H1 (cell line): Measurements from ENCODE around the gene FMC1. TPM values are rescaled to one million over a fixed set of nuclear protein-coding genes. Genes with fewer than 3 reads are reported as not detected.

Source experiments
- CTCF ChIA-PET: fragments of 300-600 bp; sonication (Branson Sonifier 250); formaldehyde crosslinking; loops from one replicate; lab custom pipeline; 2021; ENCODE audit not compliant: partially characterized antibody; lab: Charles Lee
- POLR2A ChIA-PET: fragments of 300-600 bp; sonication (Branson Sonifier 250); formaldehyde crosslinking; loops from one replicate; lab custom pipeline; 2021; ENCODE audit warnings: inconsistent platforms; ENCODE audit not compliant: partially characterized antibody; lab: Charles Lee
- DNase-seq, 2 experiments: peaks; one replicate each; pipeline versions ENCODE4 v3.0.0 to v3.0.0-alpha.2; 2010 to 2022; ENCODE audit warnings: low spot score in 2 of 2, low read depth in 1 of 2, mixed read lengths in 1 of 2
- FAIRE-seq: peaks from 2 replicates; lab custom pipeline; 2011; peaks lifted over from hg19 to GRCh38; lab: Jason Lieb, UNC
- H2AFZ ChIP-seq: 2 replicates; pipeline ENCODE4 v1.8.1; 2012; ENCODE audit warnings: low read length, inconsistent platforms
- H2AK5ac ChIP-seq: 2 replicates; pipeline ENCODE4 v1.6.1; 2013; ENCODE audit warnings: low read depth, low read length
- H2BK120ac ChIP-seq: replicated peaks from 2 replicates; pipeline ENCODE3; 2013; ENCODE audit warnings: low read depth, low read length, inconsistent platforms
- H2BK12ac ChIP-seq: 2 replicates; pipeline ENCODE4 v1.6.1; 2013; ENCODE audit warnings: low read depth, low read length
- H2BK15ac ChIP-seq: 2 replicates; pipeline ENCODE4 v1.6.1; 2013; ENCODE audit warnings: low read length
- H2BK20ac ChIP-seq: 2 replicates; pipeline ENCODE4 v1.6.1; 2013; ENCODE audit warnings: low read length
- H2BK5ac ChIP-seq: 2 replicates; pipeline ENCODE4 v1.6.1; 2013; ENCODE audit warnings: low read depth, low read length
- H3K14ac ChIP-seq: 2 replicates; pipeline ENCODE4 v1.6.1; 2013; ENCODE audit warnings: inconsistent platforms; ENCODE audit not compliant: insufficient read length
- H3K18ac ChIP-seq: 2 replicates; pipeline ENCODE4 v1.6.1; 2013; ENCODE audit warnings: low read length; ENCODE audit errors: extremely low read depth
- H3K23ac ChIP-seq: 2 replicates; pipeline ENCODE4 v1.6.1; 2013; ENCODE audit warnings: inconsistent platforms; ENCODE audit not compliant: insufficient read length
- H3K23me2 ChIP-seq: 2 replicates; pipeline ENCODE4 v1.6.1; 2013; ENCODE audit warnings: low read depth, low read length
- H3K27ac ChIP-seq: 2 replicates; pipeline ENCODE4 v1.6.1; 2011; ENCODE audit warnings: low read depth, low read length, inconsistent platforms
- H3K27me3 ChIP-seq, 4 experiments: replicated peaks in 1 of 4; 1 replicate in 1 of 4; 2 replicates in 3 of 4; pipeline versions ENCODE4 v1.6.1 to v1.8.1; 2011 to 2013; ENCODE audit warnings: low read length in 3 of 4, mild to moderate bottlenecking in 3 of 4, inconsistent platforms in 2 of 4, mixed read lengths in 2 of 4, moderate library complexity in 1 of 4; ENCODE audit not compliant: control insufficient read depth in 3 of 4, insufficient read depth in 3 of 4; ENCODE audit errors: extremely low read depth in 1 of 4
- H3K36me3 ChIP-seq, 4 experiments: 2 replicates each; pipeline versions ENCODE4 v1.6.1 to v1.8.1; 2011 to 2013; ENCODE audit warnings: mild to moderate bottlenecking in 4 of 4, low read length in 3 of 4, moderate library complexity in 2 of 4, control low read depth in 1 of 4, inconsistent platforms in 1 of 4; ENCODE audit not compliant: insufficient read depth in 4 of 4, control insufficient read depth in 2 of 4
- H3K4ac ChIP-seq: replicated peaks from 2 replicates; pipeline ENCODE3; 2013; ENCODE audit warnings: low read length, low read depth, mixed read lengths, inconsistent platforms; ENCODE audit not compliant: insufficient read length
- H3K4me1 ChIP-seq, 4 experiments: replicated peaks in 1 of 4; 1 replicate in 1 of 4; 2 replicates in 3 of 4; pipeline versions ENCODE4 v1.6.1 to v1.8.1; 2011 to 2013; ENCODE audit warnings: low read length in 3 of 4, inconsistent platforms in 2 of 4, mixed read lengths in 1 of 4; ENCODE audit not compliant: insufficient read depth in 4 of 4, control insufficient read depth in 3 of 4
- H3K4me2 ChIP-seq, 2 experiments: 2 replicates each; pipeline versions ENCODE4 v1.6.1 to v1.8.1; 2011 to 2013; ENCODE audit warnings: low read depth in 2 of 2, low read length in 2 of 2, control low read depth in 1 of 2, inconsistent platforms in 1 of 2, mild to moderate bottlenecking in 1 of 2; ENCODE audit not compliant: insufficient read depth in 1 of 2
- H3K4me3 ChIP-seq, 4 experiments: fragments of 200-600, 300-600 bp in 1 of 4; sonication (generic), shearing (Covaris generic), sonication (Bioruptor Twin) in 1 of 4; 2 replicates each; pipeline versions ENCODE4 v1.5.1 to v1.8.1; 2011 to 2016; ENCODE audit warnings: low read length in 4 of 4, low read depth in 3 of 4, control low read depth in 2 of 4, inconsistent platforms in 2 of 4, mild to moderate bottlenecking in 2 of 4, mixed read lengths in 1 of 4, moderate library complexity in 1 of 4; ENCODE audit not compliant: insufficient read depth in 2 of 4; ENCODE audit errors: extremely low read depth in 1 of 4
- H3K56ac ChIP-seq: replicated peaks from 2 replicates; pipeline ENCODE3; 2013; ENCODE audit warnings: low read depth, mild to moderate bottlenecking, mixed read lengths, low read length, inconsistent platforms; ENCODE audit not compliant: insufficient read length
- H3K79me1 ChIP-seq: 2 replicates; pipeline ENCODE4 v1.6.1; 2013; ENCODE audit warnings: low read depth, low read length, control low read depth
- H3K79me2 ChIP-seq, 2 experiments: 2 replicates each; pipeline versions ENCODE4 v1.6.1 to v1.8.1; 2012 to 2013; ENCODE audit warnings: low read length in 2 of 2, mild to moderate bottlenecking in 2 of 2, inconsistent platforms in 1 of 2; ENCODE audit not compliant: insufficient read depth in 2 of 2, control insufficient read depth in 1 of 2
- H3K9ac ChIP-seq, 4 experiments: replicated peaks in 1 of 4; 1 replicate in 1 of 4; 2 replicates in 3 of 4; pipeline versions ENCODE4 v1.6.1 to v1.8.1; 2011 to 2013; ENCODE audit warnings: low read depth in 3 of 4, low read length in 3 of 4, control low read depth in 2 of 4, mild to moderate bottlenecking in 2 of 4, moderate library complexity in 2 of 4, inconsistent platforms in 1 of 4; ENCODE audit errors: extremely low read depth in 1 of 4
- H3K9me3 ChIP-seq, 2 experiments: 2 replicates each; pipeline versions ENCODE4 v1.6.1 to v1.8.1; 2012 to 2013; ENCODE audit warnings: mild to moderate bottlenecking in 2 of 2, moderate library complexity in 2 of 2, control low read depth in 1 of 2, inconsistent platforms in 1 of 2, low read depth in 1 of 2, low read length in 1 of 2, mixed read lengths in 1 of 2; ENCODE audit not compliant: insufficient read depth in 2 of 2
- H4K20me1 ChIP-seq, 2 experiments: replicated peaks in 1 of 2; 2 replicates each; pipeline versions ENCODE3 to v1.8.1; 2011 to 2013; ENCODE audit warnings: inconsistent platforms in 2 of 2, low read length in 2 of 2, mild to moderate bottlenecking in 1 of 2; ENCODE audit not compliant: insufficient read depth in 2 of 2, control insufficient read depth in 1 of 2
- H4K5ac ChIP-seq: 2 replicates; pipeline ENCODE4 v1.6.1; 2013; ENCODE audit warnings: low read length, low read depth, mixed read lengths, inconsistent platforms; ENCODE audit not compliant: insufficient read length
- H4K8ac ChIP-seq: 2 replicates; pipeline ENCODE4 v1.8.0; 2013; ENCODE audit warnings: mild to moderate bottlenecking, moderate library complexity, low read length, inconsistent platforms; ENCODE audit not compliant: insufficient read depth; ENCODE audit errors: extremely low read depth
- H4K91ac ChIP-seq: replicated peaks from 2 replicates; pipeline ENCODE3; 2013; ENCODE audit warnings: low read length, mixed read lengths, inconsistent platforms; ENCODE audit not compliant: insufficient read length
- ATF3 ChIP-seq: IDR thresholded peaks from 2 replicates; pipeline ENCODE4 v1.6.1; 2011; ENCODE audit warnings: low read depth, mild to moderate bottlenecking, low read length; ENCODE audit not compliant: insufficient read depth
- CBX5 ChIP-seq: fragments of 300-800, 300-1000 bp; sonication (generic); IDR thresholded peaks from 2 replicates; pipeline ENCODE4 v1.7.1; 2016; ENCODE audit warnings: antibody characterized with exemption, low read length, low read depth
- CBX8 ChIP-seq: fragments of 300-800, 300-1000 bp; sonication (generic); IDR thresholded peaks from 2 replicates; pipeline ENCODE4 v1.7.1; 2016; ENCODE audit warnings: low read depth, low read length, borderline replicate concordance
- HDAC6 ChIP-seq: IDR thresholded peaks from one replicate; pipeline ENCODE4 v1.7.1; 2012; ENCODE audit warnings: low read depth, mild to moderate bottlenecking, inconsistent platforms, low read length, moderate library complexity
- JUN ChIP-seq: IDR thresholded peaks from 2 replicates; pipeline ENCODE4 v1.6.1; 2011; ENCODE audit warnings: low read depth, mild to moderate bottlenecking, improper control_type of control experiment, low read length
- JUND ChIP-seq: IDR thresholded peaks from 2 replicates; pipeline ENCODE4 v1.6.1; 2011; ENCODE audit warnings: mild to moderate bottlenecking, improper control_type of control experiment, low read length
- KDM4A ChIP-seq: IDR thresholded peaks from one replicate; pipeline ENCODE4 v1.7.1; 2012; ENCODE audit warnings: low read depth, mild to moderate bottlenecking, moderate library complexity, low read length, inconsistent platforms; ENCODE audit not compliant: severe bottlenecking
- MAFK ChIP-seq: IDR thresholded peaks from 2 replicates; pipeline ENCODE4 v1.6.1; 2012; ENCODE audit warnings: low read depth, mild to moderate bottlenecking, improper control_type of control experiment, low read length
- PHF8 ChIP-seq: fragments of 200-600 bp; sonication (generic); conservative IDR thresholded peaks from 2 replicates; pipeline ENCODE4 v1.7.1; 2012; ENCODE audit warnings: low read depth, mild to moderate bottlenecking, inconsistent platforms, low read length, moderate library complexity
- POU5F1 ChIP-seq: IDR thresholded peaks from 2 replicates; pipeline ENCODE4 v1.6.1; 2011; ENCODE audit warnings: low read depth, mild to moderate bottlenecking, low read length, moderate library complexity
- RNF2 ChIP-seq: fragments of 200-900, 300-1000 bp; sonication (generic); IDR thresholded peaks from 2 replicates; pipeline ENCODE4 v1.7.1; 2016; ENCODE audit warnings: borderline replicate concordance, low read depth, mild to moderate bottlenecking, antibody characterized with exemption, low read length; ENCODE audit not compliant: poor library complexity, severe bottlenecking; ENCODE audit errors: missing control alignments
- SP2 ChIP-seq: IDR thresholded peaks from 2 replicates; pipeline ENCODE4 v1.6.1; 2012; ENCODE audit warnings: mild to moderate bottlenecking, low read length, inconsistent platforms
- SRF ChIP-seq: IDR thresholded peaks from 2 replicates; pipeline ENCODE4 v1.6.1; 2011; ENCODE audit warnings: mild to moderate bottlenecking, low read depth, low read length, moderate library complexity
- TAF1 ChIP-seq: IDR thresholded peaks from 2 replicates; pipeline ENCODE4 v1.6.1; 2011; ENCODE audit warnings: mild to moderate bottlenecking, low read depth, low read length
- WGBS, 2 experiments: shearing (Covaris generic) in 1 of 2; methylation state at CpG; one replicate each; pipeline versions ENCODE4 v1.1.6 to v1.1.7; 2013 to 2015; ENCODE audit warnings: low lambda C conversion rate in 2 of 2, mixed read lengths in 2 of 2, inconsistent platforms in 1 of 2, low coverage in 1 of 2, missing lambda C conversion rate in 1 of 2; ENCODE audit not compliant: insufficient replicate concordance in 2 of 2, insufficient coverage in 1 of 2, insufficient read length in 1 of 2; ENCODE audit errors: extremely low coverage in 1 of 2, missing lambda C conversion rate in 1 of 2; 5-methylcytosine and 5-hydroxymethylcytosine counted together
- polyA plus RNA-seq, 7 experiments: library from polyadenylated mRNA; depleted of rRNA in 3 of 7; stranded (reverse) in 5 of 7; unstranded in 2 of 7; fragments of >200 nt in 5 of 7; fragments of 200-250 nt in 2 of 7; gene quantifications; 1 replicate in 5 of 7; 2 replicates in 1 of 7; 4 replicates in 1 of 7; pipeline versions ENCODE4 v1.2.1 to v1.2.3, GENCODE V29; 2011 to 2013; ENCODE audit warnings: missing spikeins in 2 of 7, mixed read lengths in 2 of 7
- total RNA-seq: library from RNA; stranded (reverse); fragmentation: NEBNext Ultra II Directional; extraction: Animal tissue kit (Norgen Biotek cat#: 25700); gene quantifications from 2 replicates; pipeline ENCODE4 v1.2.1, GENCODE V29; 2021

The FMC1 gene
- total and polyA plus RNA-seq, 2 of the 8 experiments (the other 6 are each of a cell fraction or from before 2014, with no cell fraction given), result 15.8 to 28.4 TPM

GRCh38 chr7:139382439-139382838 lies 41.3 kb downstream of the FMC1 start:
- Histone ChIP-seq H3K27me3 (no peaks in the 10 kb centered on the region), H2AK5ac (no peak overlapping the region), H4K8ac (no peak overlapping the region), H2BK5ac (no peak overlapping the region), H4K5ac (no peak overlapping the region), H3K4me1 (no peaks in the 10 kb centered on the region), H2BK15ac (no peak overlapping the region), H4K91ac (no peak overlapping the region), H3K27ac (no peak overlapping the region), H3K79me2 (peaks cover 0 to 26% of the 10 kb centered on the region in 2 experiments; a peak in 1 of 4 replicates), H3K23me2 (no peaks in the 10 kb centered on the region), H3K18ac (no peak overlapping the region), H3K14ac (no peak overlapping the region), H4K20me1 (peaks cover 0 to 3% of the 10 kb centered on the region in 2 experiments), H3K9ac (no peak overlapping the region), H3K9me3 (no peaks in the 10 kb centered on the region), H3K56ac (no peak overlapping the region), H3K23ac (no peak overlapping the region), H2BK120ac (no peak overlapping the region), H2BK20ac (no peak overlapping the region), H3K4ac (no peak overlapping the region), H3K36me3 (peaks cover 0 to 58% (median 11%) of the 10 kb centered on the region in 4 experiments; a peak in 6 of 8 replicates), H2BK12ac (no peak overlapping the region), H2AFZ (no peak overlapping the region), H3K4me3 (no peak overlapping the region), H3K4me2 (no peak overlapping the region), H3K79me1 (no peaks in the 10 kb centered on the region)
- WGBS, 2 experiments, result 93% methylated on average over 6 of the region's 6 CpGs; no CpG with 5 or more reads in 1 of the 2 experiments
- FAIRE-seq (no peak), DNase-seq (no peak)
- ChIA-PET POLR2A (interaction anchor here (2.0 kb wide), 1 partner anchor 22 kb away, joined by 6 read pairs; the partner anchor contains the start of gene LUC7L2), CTCF (no interaction called here)
- TF ChIP-seq CBX5 (no peak), MAFK (no peak), HDAC6 (no peak), JUN (no peak), POU5F1 (no peak), PHF8 (no peak), CBX8 (no peak), TAF1 (no peak), KDM4A (no peak), SRF (no peak), JUND (no peak), SP2 (no peak), ATF3 (no peak), RNF2 (no peak)
